ENCODE data around the gene POR.

Gene POR

DNA sequence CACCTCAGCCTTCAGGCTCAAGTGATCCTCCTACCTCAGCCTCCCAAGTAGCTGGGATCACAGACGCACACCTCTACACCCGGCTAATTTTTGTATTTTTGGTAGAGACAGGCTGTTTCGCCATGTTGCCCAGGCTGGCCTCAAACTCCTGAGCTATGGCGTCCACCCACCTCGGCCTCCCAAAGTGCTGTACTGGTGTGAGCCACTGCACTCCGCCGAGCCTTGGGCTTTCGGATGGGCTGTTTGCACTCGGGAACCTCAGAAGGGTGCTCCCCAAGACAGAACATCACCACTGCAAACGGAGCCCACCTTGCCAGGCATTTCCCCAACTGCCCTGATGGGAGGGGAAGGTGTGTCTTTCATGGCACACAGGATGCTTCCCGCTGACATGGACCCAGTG, 52.1 kb downstream of the POR start:
- Histone ChIP-seq H3K4me3 (no peak overlapping the region), H3K27ac (peak overlapping the region in 16 of 21 experiments; percentile 27 to 84 (median 56))

GRCh38 chr7:75967487-75967997, 52.6 kb downstream of the POR start:
- H3K27ac ChIP-seq, result peak overlapping the region in 15 of 21 experiments; percentile 35 to 84 (median 58)
- H3K4me3 ChIP-seq, result no peak overlapping the region

DNA sequence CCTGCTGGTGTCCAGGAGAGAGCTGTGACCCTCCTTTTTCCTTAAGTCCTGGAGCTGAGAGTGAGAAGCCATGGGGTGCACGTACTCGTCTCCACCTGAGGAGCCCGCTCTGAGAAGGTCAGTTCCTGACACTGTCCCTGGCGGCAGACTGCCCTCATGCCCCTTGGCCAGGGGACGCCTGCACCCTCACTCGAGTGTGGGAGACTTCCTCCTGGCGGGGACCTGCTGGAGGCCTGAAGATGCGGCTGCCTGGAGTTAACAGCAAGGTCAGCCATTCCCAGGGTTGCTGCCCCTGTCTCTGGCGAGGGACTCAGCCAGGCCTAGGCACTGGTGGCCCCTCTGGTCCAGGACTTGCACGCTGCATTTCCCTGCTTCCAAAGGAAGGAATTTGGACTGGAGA, 53.1 kb downstream of the POR start:
- peak overlapping the region in 10 of 21 experiments; percentile 35 to 84 (median 72) for H3K27ac ChIP-seq
- no peak overlapping the region for H3K4me3 ChIP-seq

DNA sequence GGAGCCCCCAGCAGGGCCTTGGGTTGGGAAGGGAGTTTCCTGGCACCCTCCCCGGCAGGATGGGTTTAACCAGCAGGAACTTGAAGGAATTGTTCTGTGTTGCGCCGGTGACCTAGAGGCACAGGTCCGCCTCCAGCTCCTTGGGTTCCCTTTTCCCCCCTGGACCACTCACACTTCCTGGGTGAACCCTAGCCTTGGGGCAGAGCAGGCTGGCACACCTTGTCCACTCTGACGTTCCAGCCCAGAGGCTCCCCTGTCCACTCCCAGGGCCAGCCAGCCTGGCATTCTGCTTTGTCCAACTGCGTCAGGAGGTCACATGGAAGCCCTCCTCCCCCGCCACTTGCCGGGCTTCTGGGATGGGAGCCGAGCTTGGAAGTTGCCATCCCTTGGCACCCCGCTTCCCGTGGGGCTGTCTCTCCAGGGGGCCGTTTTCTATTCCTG, 53.6 kb downstream of the POR start:
- Histone ChIP-seq H3K27ac (peak overlapping the region in 12 of 21 experiments; percentile 29 to 84 (median 63)), H3K4me3 (no peak overlapping the region)

GRCh38 chr7:75969182-75969581, 54.2 kb downstream of the POR start:
- Histone ChIP-seq H3K4me3 (no peak overlapping the region), H3K27ac (peak overlapping the region in 12 of 21 experiments; percentile 29 to 84 (median 66))

- no peak overlapping the region for H3K4me3 ChIP-seq
- peak overlapping the region in 10 of 21 experiments; percentile 29 to 84 (median 69) for H3K27ac ChIP-seq
Measured at GRCh38 chr7:75969704-75970498, 54.9 kb downstream of the POR start.

DNA sequence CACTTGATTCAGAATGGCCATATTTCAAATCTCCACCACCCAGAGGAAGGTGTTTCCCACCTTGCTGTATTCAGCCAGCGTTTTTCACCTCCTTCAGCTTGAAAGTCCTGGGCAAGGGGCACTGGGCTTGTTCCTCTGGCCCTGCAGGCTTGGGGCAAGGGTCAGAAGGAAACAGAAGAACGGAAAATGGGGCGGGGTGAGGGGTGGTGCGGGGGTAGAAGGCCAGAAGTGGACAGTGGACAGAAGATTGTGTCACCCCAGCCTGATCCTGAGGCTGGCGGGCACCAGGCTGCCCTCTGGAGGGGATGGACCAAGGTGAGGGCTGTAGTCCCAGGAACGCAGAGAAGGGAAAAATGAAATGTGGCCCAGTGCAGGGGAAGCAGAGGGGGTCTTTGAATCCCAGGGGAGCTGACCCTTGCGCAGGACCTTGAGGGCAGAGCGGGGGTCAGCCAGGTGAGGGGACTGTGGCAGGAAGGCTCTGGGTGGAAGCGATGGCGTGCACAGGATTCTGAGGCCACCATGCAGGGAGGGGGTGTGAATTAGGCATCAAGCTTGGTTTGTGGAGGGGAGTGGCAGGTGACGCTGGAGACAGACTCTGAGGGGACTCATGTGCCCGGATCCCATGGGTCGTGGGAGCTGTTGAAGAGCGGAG, 56.5 kb downstream of the POR start:
- Histone ChIP-seq H3K27ac (peak overlapping the region in 4 of 21 experiments; percentile 4 to 38 (median 14)), H3K4me3 (no peak overlapping the region)

DNA sequence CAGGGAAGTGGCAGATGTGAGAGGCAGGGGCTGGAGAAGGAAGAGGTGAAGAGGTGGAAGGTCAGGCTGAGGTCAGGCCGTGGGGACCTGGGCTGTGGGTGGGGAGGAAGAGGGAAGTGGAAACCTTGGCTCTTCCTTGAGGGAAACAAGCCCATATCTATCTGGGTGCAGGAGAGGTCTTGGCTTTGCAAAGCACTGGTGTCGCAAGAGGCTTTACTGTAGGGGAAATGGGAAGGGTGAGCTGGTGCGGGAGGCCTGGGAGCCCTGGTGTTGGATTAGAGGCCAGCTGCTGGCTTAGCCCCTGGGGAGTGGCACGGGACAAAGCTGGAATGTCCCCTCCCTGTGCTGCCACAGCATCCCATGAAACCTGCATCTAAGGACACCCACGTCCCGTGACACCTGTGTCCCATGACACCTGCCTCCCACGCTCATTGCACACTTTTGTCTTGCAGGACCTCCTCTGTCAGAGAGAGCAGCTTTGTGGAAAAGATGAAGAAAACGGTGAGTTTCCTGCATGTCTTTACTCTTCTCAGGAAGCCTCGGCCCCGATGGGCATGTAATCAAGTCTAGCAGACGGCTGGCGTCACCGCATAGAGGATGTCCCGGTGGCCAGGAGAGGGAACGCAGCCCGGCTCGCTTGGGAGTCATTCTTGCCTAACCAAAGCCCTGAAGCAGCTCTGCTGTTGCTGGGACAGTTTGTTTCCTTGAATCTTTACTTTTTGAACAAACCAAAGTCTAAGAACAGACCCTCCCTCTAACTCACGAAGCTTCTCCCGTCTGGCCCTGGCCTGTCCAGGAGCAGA, 57.2 kb downstream of the POR start:
- Histone ChIP-seq H3K4me3 (no peak overlapping the region), H3K27ac (peak overlapping the region in 6 of 21 experiments; percentile 1 to 38 (median 12))

GRCh38 chr7:75977743-75978142, 62.8 kb downstream of the POR start:
- Histone ChIP-seq H3K27ac (no peak overlapping the region), H3K4me3 (no peak overlapping the region)

DNA sequence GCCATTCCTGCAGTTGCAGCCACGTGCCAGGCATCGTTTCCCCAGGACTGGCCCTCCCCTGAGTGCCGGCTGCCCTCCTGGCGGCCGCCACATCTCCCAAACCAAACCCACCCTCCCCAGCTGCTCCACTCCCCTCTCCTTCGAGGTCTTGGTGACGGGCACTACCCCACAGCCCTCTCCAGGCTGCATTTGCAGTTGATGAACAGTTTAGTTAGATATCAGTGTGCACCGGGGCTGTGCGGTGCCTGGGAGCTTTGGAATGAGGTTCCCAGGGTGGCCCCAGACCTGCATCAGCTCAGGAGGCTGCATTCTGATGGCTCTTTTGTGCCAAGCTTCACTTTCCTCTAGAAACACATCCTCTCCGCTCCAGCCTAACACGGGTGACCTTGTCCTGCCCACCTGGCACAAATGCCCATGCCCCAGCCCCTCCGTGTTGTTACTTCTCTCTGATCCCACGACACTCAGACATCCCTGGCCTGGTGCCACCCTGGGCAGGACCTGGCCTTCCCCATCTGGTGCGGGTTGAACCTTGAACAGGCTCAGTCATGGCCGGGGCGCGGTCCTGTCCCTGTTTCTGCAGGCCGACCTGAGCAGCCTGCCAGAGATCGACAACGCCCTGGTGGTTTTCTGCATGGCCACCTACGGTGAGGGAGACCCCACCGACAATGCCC, 64.9 kb downstream of the POR start:
- H3K4me3 ChIP-seq, result no peak overlapping the region
- peak overlapping the region in 1 of 21 experiments; percentile 24 for H3K27ac ChIP-seq

DNA sequence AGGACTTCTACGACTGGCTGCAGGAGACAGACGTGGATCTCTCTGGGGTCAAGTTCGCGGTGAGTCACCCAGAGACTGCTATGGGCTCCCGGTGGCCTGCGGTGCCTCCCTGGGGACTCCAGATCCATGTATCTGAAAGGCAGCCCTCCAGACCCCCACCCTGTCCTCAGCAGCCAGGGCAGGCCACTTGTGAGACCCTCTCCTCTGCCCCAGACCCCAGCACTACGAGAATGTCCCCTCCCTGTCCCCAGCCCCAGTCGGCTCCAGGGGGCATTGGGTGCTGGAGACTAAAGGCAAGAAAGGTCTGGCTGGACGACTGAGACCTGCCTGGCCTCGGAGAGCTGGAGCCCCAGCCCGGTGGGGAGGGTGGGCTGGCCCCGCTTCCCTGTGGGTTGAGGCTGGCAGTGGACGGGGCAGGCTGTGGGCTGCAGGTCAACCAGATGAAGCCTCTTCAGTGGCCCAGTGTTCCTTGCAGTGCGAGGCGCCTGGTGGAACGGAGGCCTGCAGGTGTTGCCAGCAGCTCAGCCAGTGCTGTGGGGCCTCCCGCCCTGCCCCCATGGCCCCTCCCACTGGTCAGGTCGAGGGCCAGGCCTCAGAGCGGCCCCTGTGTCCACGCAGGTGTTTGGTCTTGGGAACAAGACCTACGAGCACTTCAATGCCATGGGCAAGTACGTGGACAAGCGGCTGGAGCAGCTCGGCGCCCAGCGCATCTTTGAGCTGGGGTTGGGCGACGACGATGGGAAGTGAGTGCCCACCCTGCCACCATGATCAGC, 65.7 kb downstream of the POR start:
- Histone ChIP-seq H3K4me3 (no peak overlapping the region), H3K27ac (peak overlapping the region in 1 of 21 experiments; percentile 24)

DNA sequence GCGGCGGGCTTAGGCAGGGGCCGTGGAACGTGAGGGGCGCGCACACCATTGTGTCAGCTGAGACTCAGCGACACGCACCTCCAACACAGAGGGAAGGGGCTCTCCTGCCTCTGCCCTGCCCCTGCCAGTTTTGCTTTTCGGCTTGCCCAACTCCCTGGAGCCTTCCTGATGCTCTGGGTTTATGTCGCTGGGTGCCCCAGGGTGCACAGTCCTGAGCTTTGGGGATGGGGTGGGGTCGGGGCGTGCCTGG, 66.2 kb downstream of the POR start:
- H3K4me3 ChIP-seq, result no peak overlapping the region
- H3K27ac ChIP-seq, result no peak overlapping the region

DNA sequence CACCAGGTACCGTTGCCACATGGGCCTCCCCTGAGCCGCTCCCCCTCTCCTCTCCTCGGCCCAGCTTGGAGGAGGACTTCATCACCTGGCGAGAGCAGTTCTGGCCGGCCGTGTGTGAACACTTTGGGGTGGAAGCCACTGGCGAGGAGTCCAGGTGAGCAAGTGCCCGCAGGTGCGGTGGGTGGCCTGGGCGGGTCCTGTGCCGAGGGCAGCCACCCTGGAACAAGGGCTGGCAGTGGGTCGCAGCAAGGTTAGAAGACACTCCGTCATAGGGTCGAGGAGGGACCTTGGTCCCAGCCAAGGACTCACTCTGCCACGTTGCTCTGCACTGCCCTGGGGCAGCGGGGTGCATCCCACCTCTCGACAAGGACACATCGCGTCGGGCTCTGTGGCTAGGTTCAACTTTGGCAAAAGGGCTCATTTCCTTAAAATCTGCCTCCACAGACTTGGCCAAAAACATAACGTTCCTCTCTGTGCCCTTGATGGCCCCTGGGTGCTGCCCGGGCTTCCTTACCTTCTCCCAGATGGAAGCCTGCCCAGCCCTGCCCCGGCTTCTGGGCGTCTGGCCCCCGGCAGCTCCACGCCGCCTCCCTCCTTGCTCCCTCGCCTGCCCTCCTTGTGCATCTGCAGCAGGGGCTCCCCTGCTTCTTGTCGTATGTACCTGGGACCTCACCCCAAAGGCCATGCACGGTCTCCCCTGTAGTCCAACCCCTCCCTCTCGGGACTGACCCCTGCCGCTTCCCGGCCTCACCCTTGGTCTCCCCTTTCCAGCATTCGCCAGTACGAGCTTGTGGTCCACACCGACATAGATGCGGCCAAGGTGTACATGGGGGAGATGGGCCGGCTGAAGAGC, 66.7 kb downstream of the POR start:
- no peak overlapping the region for H3K27ac ChIP-seq
- no peak overlapping the region for H3K4me3 ChIP-seq

- Histone ChIP-seq H3K4me3 (no peak overlapping the region), H3K27ac (no peak overlapping the region)
Measured at GRCh38 chr7:75982306-75983064, 67.5 kb downstream of the POR start.

- Histone ChIP-seq H3K27ac (no peak overlapping the region), H3K4me3 (no peak overlapping the region)
Measured at GRCh38 chr7:75983471-75984129, 68.6 kb downstream of the POR start.

DNA sequence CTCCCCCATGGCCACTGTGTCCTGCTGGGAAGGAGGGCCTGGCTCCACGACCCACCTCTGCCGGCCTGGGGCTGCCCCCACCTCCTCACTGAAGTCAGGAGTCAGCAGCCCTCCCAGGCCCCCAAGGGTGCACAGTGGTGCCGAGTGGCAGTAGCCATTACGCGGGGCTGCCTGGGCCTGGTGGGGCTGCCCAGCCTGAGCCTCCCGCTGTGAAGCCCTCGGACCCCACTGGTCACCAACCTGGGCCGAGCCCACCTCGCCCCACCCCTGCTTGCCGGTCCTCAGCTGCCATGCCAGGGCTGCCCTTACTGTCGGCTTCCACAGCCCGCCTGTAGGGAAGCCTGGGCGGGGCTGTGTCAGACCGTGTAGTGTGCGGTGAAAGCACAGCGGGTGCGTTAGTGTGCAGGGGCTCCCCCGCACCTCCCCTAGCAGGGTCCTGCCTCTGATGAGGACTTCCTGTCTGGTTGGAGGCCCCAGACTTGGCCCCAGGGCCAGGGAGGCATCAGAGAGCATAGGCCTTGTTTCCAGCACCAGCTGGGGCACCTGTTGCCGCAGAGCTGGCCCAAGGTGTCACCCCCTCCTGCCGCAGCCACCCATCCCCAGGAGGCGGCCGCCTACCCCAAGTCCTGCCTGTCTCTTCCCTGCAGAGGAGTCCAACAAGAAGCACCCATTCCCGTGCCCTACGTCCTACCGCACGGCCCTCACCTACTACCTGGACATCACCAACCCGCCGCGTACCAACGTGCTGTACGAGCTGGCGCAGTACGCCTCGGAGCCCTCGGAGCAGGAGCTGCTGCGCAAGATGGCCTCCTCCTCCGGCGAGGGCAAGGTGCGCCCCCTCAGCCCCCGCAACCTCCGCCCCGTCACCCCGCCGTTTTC, 69.4 kb downstream of the POR start:
- Histone ChIP-seq H3K4me3 (no peak overlapping the region), H3K27ac (no peak overlapping the region)

Data from skin epidermis (tissue), 12 donors.